Activated CD8-positive, alpha-beta T cell treated with anti-CD3 and anti-CD28 coated beads for 36 hours (primary cell): ENCODE data around the gene SH3D19. TPM values are rescaled to one million over a fixed set of nuclear protein-coding genes. Genes with fewer than 3 reads are reported as not detected.
"Not testable (repeated sequence)": the region's sequence is repeated elsewhere in the genome, so short reads cannot be mapped to it uniquely, and the experiment has no call there.

Experiments used
- ATAC-seq: fragments of 200-7000 bp; cut with Tn5 transposase; one replicate; pipeline ENCODE4 v1.10.0; 2021; ENCODE audit warnings: mild to moderate bottlenecking, moderate library complexity
- CTCF ChIA-PET: fragments of 350-600 bp; sonication (Branson Sonifier 250); formaldehyde crosslinking; loops from one replicate; lab custom pipeline; 2021; ENCODE audit warnings: antibody characterized with exemption; lab: Charles Lee
- POLR2A ChIA-PET: fragments of 350-600 bp; sonication (Branson Sonifier 250); formaldehyde crosslinking; loops from one replicate; lab custom pipeline; 2021; ENCODE audit warnings: antibody characterized with exemption; lab: Charles Lee
- DNase-seq: peaks from one replicate; pipeline ENCODE4 v3.0.0-alpha.2; 2020
- H3K27ac Mint-ChIP-seq: one replicate; pipeline ENCODE4 v1.8.0; 2021; ENCODE audit warnings: mild to moderate bottlenecking, mixed read lengths
- H3K27me3 Mint-ChIP-seq: one replicate; pipeline ENCODE4 v1.8.0; 2021; ENCODE audit warnings: mixed read lengths
- H3K36me3 Mint-ChIP-seq: one replicate; pipeline ENCODE4 v1.8.0; 2021; ENCODE audit warnings: low read depth, mixed read lengths
- H3K4me1 Mint-ChIP-seq: one replicate; pipeline ENCODE4 v1.8.0; 2021; ENCODE audit warnings: low read depth, mixed read lengths
- H3K4me3 Mint-ChIP-seq: one replicate; pipeline ENCODE4 v1.8.0; 2021; ENCODE audit warnings: mild to moderate bottlenecking, moderate library complexity, mixed read lengths
- H3K9me3 Mint-ChIP-seq: one replicate; pipeline ENCODE4 v1.8.0; 2021; ENCODE audit warnings: mixed read lengths
- intact Hi-C: fragments of 100-400 bp; cut with micrococcal nuclease; formaldehyde crosslinking; loops from one replicate; pipeline ENCODE4 v1.10.0; 2022
- total RNA-seq, 2 experiments: library from RNA; stranded (reverse); gene quantifications; one replicate each; pipeline ENCODE4 v1.2.3, GENCODE V29; 2021
- TF ChIP-seq, protein P1 (sequence below): fragments of 200-600 bp; IDR thresholded peaks from one replicate; pipeline ENCODE4 v1.8.0; 2022; ENCODE audit warnings: antibody characterized with exemption, mild to moderate bottlenecking

SH3D19 gene
- total RNA-seq, 2 experiments from 2014 or later = not detected

DNA sequence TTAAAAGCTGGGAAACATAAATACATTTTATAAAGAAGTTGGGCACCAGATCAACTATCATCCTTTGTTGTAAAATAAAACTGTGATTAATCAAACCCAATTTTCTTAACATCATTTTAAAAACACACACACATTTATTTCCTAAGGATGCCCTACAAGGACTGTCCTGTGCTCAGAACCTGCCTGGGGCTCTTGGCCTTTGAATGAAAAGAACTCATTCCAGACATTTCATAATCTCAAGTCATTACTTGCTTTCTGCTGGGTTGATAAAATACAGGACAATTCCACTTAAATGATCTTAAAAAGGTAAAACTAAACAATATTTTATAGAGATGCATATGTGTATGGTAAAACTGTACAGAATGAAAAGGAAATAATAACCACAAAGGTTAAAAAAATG is 2.8 kb downstream of the SH3D19 start:
- intact Hi-C loops = no loop called here
- Mint-ChIP-seq H3K4me1 (peaks cover 5% of the 10 kb centered on the region), H3K36me3 (peaks cover 3% of the 10 kb centered on the region), H3K27ac (no peak overlapping the region), H3K4me3 (no peak overlapping the region), H3K9me3 (no peaks in the 10 kb centered on the region), H3K27me3 (peaks cover 47% of the 10 kb centered on the region)
- DNase-seq (no peak), ATAC-seq (no peak)
- TF ChIP-seq, protein P1, sequence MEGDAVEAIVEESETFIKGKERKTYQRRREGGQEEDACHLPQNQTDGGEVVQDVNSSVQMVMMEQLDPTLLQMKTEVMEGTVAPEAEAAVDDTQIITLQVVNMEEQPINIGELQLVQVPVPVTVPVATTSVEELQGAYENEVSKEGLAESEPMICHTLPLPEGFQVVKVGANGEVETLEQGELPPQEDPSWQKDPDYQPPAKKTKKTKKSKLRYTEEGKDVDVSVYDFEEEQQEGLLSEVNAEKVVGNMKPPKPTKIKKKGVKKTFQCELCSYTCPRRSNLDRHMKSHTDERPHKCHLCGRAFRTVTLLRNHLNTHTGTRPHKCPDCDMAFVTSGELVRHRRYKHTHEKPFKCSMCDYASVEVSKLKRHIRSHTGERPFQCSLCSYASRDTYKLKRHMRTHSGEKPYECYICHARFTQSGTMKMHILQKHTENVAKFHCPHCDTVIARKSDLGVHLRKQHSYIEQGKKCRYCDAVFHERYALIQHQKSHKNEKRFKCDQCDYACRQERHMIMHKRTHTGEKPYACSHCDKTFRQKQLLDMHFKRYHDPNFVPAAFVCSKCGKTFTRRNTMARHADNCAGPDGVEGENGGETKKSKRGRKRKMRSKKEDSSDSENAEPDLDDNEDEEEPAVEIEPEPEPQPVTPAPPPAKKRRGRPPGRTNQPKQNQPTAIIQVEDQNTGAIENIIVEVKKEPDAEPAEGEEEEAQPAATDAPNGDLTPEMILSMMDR = no peak
- ChIA-PET CTCF (interaction anchor here (1.1 kb wide), 1 partner anchor 46 kb away, joined by 3 read pairs; the partner anchor contains the start of gene PRSS48), POLR2A (no interaction called here)

GRCh38 chr4:151322161-151322560 is 3.2 kb downstream of the SH3D19 start:
- H3K4me1 Mint-ChIP-seq, DNase-seq, H3K27ac Mint-ChIP-seq, ATAC-seq, POLR2A ChIA-PET, H3K9me3 Mint-ChIP-seq, CTCF ChIA-PET, H3K36me3 Mint-ChIP-seq, intact Hi-C loops, H3K4me3 Mint-ChIP-seq: not testable (repeated sequence)
- peaks cover 51% of the 10 kb centered on the region for H3K27me3 Mint-ChIP-seq

GRCh38 chr4:151321586-151321985 is 3.8 kb downstream of the SH3D19 start:
- H3K36me3 Mint-ChIP-seq = peaks cover 3% of the 10 kb centered on the region
- H3K4me1 Mint-ChIP-seq = peaks cover 5% of the 10 kb centered on the region
- DNase-seq (no peak), ATAC-seq (no peak)
- TF ChIP-seq, protein P1 = no peak
- no peaks in the 10 kb centered on the region for H3K9me3 Mint-ChIP-seq
- intact Hi-C loops = no loop called here
- CTCF ChIA-PET = no interaction called here
- H3K27ac Mint-ChIP-seq = no peak overlapping the region
- no peak overlapping the region for H3K4me3 Mint-ChIP-seq
- POLR2A ChIA-PET = no interaction called here
- peaks cover 48% of the 10 kb centered on the region for H3K27me3 Mint-ChIP-seq

DNA sequence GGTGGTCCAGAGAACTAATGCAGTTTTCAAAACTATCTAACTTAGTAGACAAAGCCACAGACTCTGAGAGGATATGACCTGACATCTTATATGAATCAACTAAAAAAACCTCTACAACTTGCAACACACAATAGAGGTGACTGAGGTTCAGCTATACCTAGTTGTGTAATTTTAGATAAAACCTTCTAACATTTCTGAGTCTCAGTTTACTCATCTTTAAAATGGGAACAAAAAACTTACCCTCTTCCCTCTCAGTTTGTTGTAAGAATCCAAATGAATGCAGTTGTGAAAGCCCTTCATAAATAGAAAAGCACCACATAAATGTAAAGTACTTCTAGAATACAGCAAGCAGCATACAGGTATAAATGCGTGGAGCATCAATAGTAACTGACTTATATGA is 5.9 kb downstream of the SH3D19 start:
- TF ChIP-seq, protein P1 = no peak
- CTCF ChIA-PET = no interaction called here
- no peaks in the 10 kb centered on the region for H3K36me3 Mint-ChIP-seq
- DNase-seq (no peak), ATAC-seq (no peak)
- H3K4me1 Mint-ChIP-seq = peaks cover 2% of the 10 kb centered on the region
- no peaks in the 10 kb centered on the region for H3K9me3 Mint-ChIP-seq
- H3K4me3 Mint-ChIP-seq = no peak overlapping the region
- intact Hi-C loops = no loop called here
- POLR2A ChIA-PET = no interaction called here
- H3K27me3 Mint-ChIP-seq = peaks cover 39% of the 10 kb centered on the region
- H3K27ac Mint-ChIP-seq = no peak overlapping the region

GRCh38 chr4:151318307-151319006 is 6.9 kb downstream of the SH3D19 start:
- POLR2A ChIA-PET = no interaction called here
- intact Hi-C loops = no loop called here
- Mint-ChIP-seq H3K4me1 (no peaks in the 10 kb centered on the region), H3K27me3 (peaks cover 30% of the 10 kb centered on the region), H3K9me3 (no peaks in the 10 kb centered on the region), H3K27ac (no peak overlapping the region), H3K4me3 (no peak overlapping the region), H3K36me3 (no peaks in the 10 kb centered on the region)
- DNase-seq = no peak
- CTCF ChIA-PET = no interaction called here
- ATAC-seq = no peak
- TF ChIP-seq, protein P1 = no peak
